MM.1S (cell line): Measurements from ENCODE around the gene AHRR.
"Not testable (repeated sequence)": the region's sequence is repeated elsewhere in the genome, so short reads cannot be mapped to it uniquely, and the experiment has no call there.

Source experiments
- CTCF ChIP-seq: fragments of 300-600 bp; sonication (generic); IDR thresholded peaks from 2 replicates; pipeline ENCODE4 v1.5.1; 2016; ENCODE audit warnings: antibody characterized with exemption, low read length, mixed read lengths
- EZH2 ChIP-seq: fragments of 300-600 bp; sonication (generic); optimal IDR thresholded peaks from 2 replicates; pipeline ENCODE3; 2017; ENCODE audit warnings: low read depth, mild to moderate bottlenecking, antibody characterized with exemption, low read length, mixed read lengths
- EZH2phosphoT487 ChIP-seq: fragments of 300-600 bp; sonication (generic); IDR thresholded peaks from 2 replicates; pipeline ENCODE4 v1.6.1; 2018; ENCODE audit warnings: antibody characterized with exemption, low read length

- TF ChIP-seq EZH2phosphoT487, CTCF, EZH2: not testable (repeated sequence)
These were observed 80.7 kb downstream of the AHRR start for GRCh38 chr5:402219-402614.
